ENCODE measurements around the gene KCNH5.

The KCNH5 gene

GRCh38 chr14:63039866-63040265 is 5.4 kb downstream of the KCNH5 start:
- Histone ChIP-seq H3K4me1 (ENCODE audit: control insufficient read depth in 1 of 2, insufficient read depth in 2 of 2, low read length in 2 of 2) (peaks cover 0 to 2% of the 10 kb centered on the region in 2 donors), H3K9me3 (ENCODE audit: control insufficient read depth in 1 of 2, low read length in 2 of 2) (no peaks in the 10 kb centered on the region), H3K27ac (ENCODE audit: low read length) (no peak overlapping the region), H3K4me3 (ENCODE audit: low read depth in 1 of 2, low read length in 2 of 2) (no peak overlapping the region), H3K27me3 (ENCODE audit: low read depth, low read length) (peaks cover 8% of the 10 kb centered on the region), H3K36me3 (ENCODE audit: control insufficient read depth in 1 of 2, insufficient read depth in 2 of 2, low read length in 2 of 2) (no peaks in the 10 kb centered on the region)

GRCh38 chr14:63032641-63033040 is 12.6 kb downstream of the KCNH5 start:
- H3K36me3 ChIP-seq (ENCODE audit: control insufficient read depth in 1 of 2, insufficient read depth in 2 of 2, low read length in 2 of 2): no peaks in the 10 kb centered on the region
- H3K27ac ChIP-seq (ENCODE audit: low read length): no peak overlapping the region
- no peak overlapping the region for H3K4me3 ChIP-seq (ENCODE audit: low read depth in 1 of 2, low read length in 2 of 2)
- H3K27me3 ChIP-seq (ENCODE audit: low read depth, low read length): no peaks in the 10 kb centered on the region
- H3K9me3 ChIP-seq (ENCODE audit: control insufficient read depth in 1 of 2, low read length in 2 of 2): no peaks in the 10 kb centered on the region
- H3K4me1 ChIP-seq (ENCODE audit: control insufficient read depth in 1 of 2, insufficient read depth in 2 of 2, low read length in 2 of 2): no peaks in the 10 kb centered on the region

GRCh38 chr14:63032076-63032475 is 13.2 kb downstream of the KCNH5 start:
- Histone ChIP-seq H3K27ac (ENCODE audit: low read length) (no peak overlapping the region), H3K4me3 (ENCODE audit: low read depth in 1 of 2, low read length in 2 of 2) (no peak overlapping the region), H3K4me1 (ENCODE audit: control insufficient read depth in 1 of 2, insufficient read depth in 2 of 2, low read length in 2 of 2) (no peaks in the 10 kb centered on the region), H3K27me3 (ENCODE audit: low read depth, low read length) (no peaks in the 10 kb centered on the region), H3K36me3 (ENCODE audit: control insufficient read depth in 1 of 2, insufficient read depth in 2 of 2, low read length in 2 of 2) (no peaks in the 10 kb centered on the region), H3K9me3 (ENCODE audit: control insufficient read depth in 1 of 2, low read length in 2 of 2) (no peaks in the 10 kb centered on the region)

GRCh38 chr14:63030113-63030512 is 15.1 kb downstream of the KCNH5 start:
- Histone ChIP-seq H3K4me3 (ENCODE audit: low read depth in 1 of 2, low read length in 2 of 2) (no peak overlapping the region), H3K36me3 (ENCODE audit: control insufficient read depth in 1 of 2, insufficient read depth in 2 of 2, low read length in 2 of 2) (no peaks in the 10 kb centered on the region), H3K27me3 (ENCODE audit: low read depth, low read length) (no peaks in the 10 kb centered on the region), H3K27ac (ENCODE audit: low read length) (no peak overlapping the region), H3K4me1 (ENCODE audit: control insufficient read depth in 1 of 2, insufficient read depth in 2 of 2, low read length in 2 of 2) (no peaks in the 10 kb centered on the region), H3K9me3 (ENCODE audit: control insufficient read depth in 1 of 2, low read length in 2 of 2) (no peaks in the 10 kb centered on the region)

- Histone ChIP-seq H3K27ac (ENCODE audit: low read length) (no peak overlapping the region), H3K27me3 (ENCODE audit: low read depth, low read length) (no peaks in the 10 kb centered on the region), H3K9me3 (ENCODE audit: control insufficient read depth in 1 of 2, low read length in 2 of 2) (no peaks in the 10 kb centered on the region), H3K4me1 (ENCODE audit: control insufficient read depth in 1 of 2, insufficient read depth in 2 of 2, low read length in 2 of 2) (no peaks in the 10 kb centered on the region), H3K4me3 (ENCODE audit: low read depth in 1 of 2, low read length in 2 of 2) (no peak overlapping the region), H3K36me3 (ENCODE audit: control insufficient read depth in 1 of 2, insufficient read depth in 2 of 2, low read length in 2 of 2) (no peaks in the 10 kb centered on the region)
Measured at GRCh38 chr14:63027719-63028118, 17.5 kb downstream of the KCNH5 start.

GRCh38 chr14:63026491-63026890 is 18.8 kb downstream of the KCNH5 start:
- Histone ChIP-seq H3K36me3 (ENCODE audit: control insufficient read depth in 1 of 2, insufficient read depth in 2 of 2, low read length in 2 of 2) (no peaks in the 10 kb centered on the region), H3K4me3 (ENCODE audit: low read depth in 1 of 2, low read length in 2 of 2) (no peak overlapping the region), H3K4me1 (ENCODE audit: control insufficient read depth in 1 of 2, insufficient read depth in 2 of 2, low read length in 2 of 2) (no peaks in the 10 kb centered on the region), H3K27ac (ENCODE audit: low read length) (no peak overlapping the region), H3K9me3 (ENCODE audit: control insufficient read depth in 1 of 2, low read length in 2 of 2) (no peaks in the 10 kb centered on the region), H3K27me3 (ENCODE audit: low read depth, low read length) (no peaks in the 10 kb centered on the region)

- no peaks in the 10 kb centered on the region for H3K36me3 ChIP-seq (ENCODE audit: control insufficient read depth in 1 of 2, insufficient read depth in 2 of 2, low read length in 2 of 2)
Measured at GRCh38 chr14:63014621-63015020, 30.6 kb downstream of the KCNH5 start.

GRCh38 chr14:63012171-63012570 is 33.1 kb downstream of the KCNH5 start:
- Histone ChIP-seq H3K4me1 (ENCODE audit: control insufficient read depth in 1 of 2, insufficient read depth in 2 of 2, low read length in 2 of 2) (no peaks in the 10 kb centered on the region), H3K9me3 (ENCODE audit: control insufficient read depth in 1 of 2, low read length in 2 of 2) (no peaks in the 10 kb centered on the region), H3K4me3 (ENCODE audit: low read depth in 1 of 2, low read length in 2 of 2) (no peak overlapping the region), H3K36me3 (ENCODE audit: control insufficient read depth in 1 of 2, insufficient read depth in 2 of 2, low read length in 2 of 2) (no peaks in the 10 kb centered on the region), H3K27ac (ENCODE audit: low read length) (no peak overlapping the region), H3K27me3 (ENCODE audit: low read depth, low read length) (no peaks in the 10 kb centered on the region)

More at GRCh38 chr14:63014621-63015020, 30.6 kb downstream of the KCNH5 start:
- Histone ChIP-seq H3K27ac (ENCODE audit: low read length) (no peak overlapping the region), H3K4me1 (ENCODE audit: control insufficient read depth in 1 of 2, insufficient read depth in 2 of 2, low read length in 2 of 2) (no peaks in the 10 kb centered on the region), H3K4me3 (ENCODE audit: low read depth in 1 of 2, low read length in 2 of 2) (no peak overlapping the region), H3K9me3 (ENCODE audit: control insufficient read depth in 1 of 2, low read length in 2 of 2) (no peaks in the 10 kb centered on the region), H3K27me3 (ENCODE audit: low read depth, low read length) (no peaks in the 10 kb centered on the region)

- no peaks in the 10 kb centered on the region for H3K4me1 ChIP-seq (ENCODE audit: control insufficient read depth in 1 of 2, insufficient read depth in 2 of 2, low read length in 2 of 2)
- no peak overlapping the region for H3K4me3 ChIP-seq (ENCODE audit: low read depth in 1 of 2, low read length in 2 of 2)
- no peaks in the 10 kb centered on the region for H3K9me3 ChIP-seq (ENCODE audit: control insufficient read depth in 1 of 2, low read length in 2 of 2)
- no peaks in the 10 kb centered on the region for H3K27me3 ChIP-seq (ENCODE audit: low read depth, low read length)
- H3K27ac ChIP-seq (ENCODE audit: low read length): no peak overlapping the region
- H3K36me3 ChIP-seq (ENCODE audit: control insufficient read depth in 1 of 2, insufficient read depth in 2 of 2, low read length in 2 of 2): no peaks in the 10 kb centered on the region
Measured at GRCh38 chr14:63011623-63012022, 33.6 kb downstream of the KCNH5 start.

GRCh38 chr14:63009495-63009894 is 35.8 kb downstream of the KCNH5 start:
- H3K36me3 ChIP-seq (ENCODE audit: control insufficient read depth in 1 of 2, insufficient read depth in 2 of 2, low read length in 2 of 2): no peaks in the 10 kb centered on the region
- no peaks in the 10 kb centered on the region for H3K9me3 ChIP-seq (ENCODE audit: control insufficient read depth in 1 of 2, low read length in 2 of 2)
- no peaks in the 10 kb centered on the region for H3K27me3 ChIP-seq (ENCODE audit: low read depth, low read length)
- H3K4me1 ChIP-seq (ENCODE audit: control insufficient read depth in 1 of 2, insufficient read depth in 2 of 2, low read length in 2 of 2): no peaks in the 10 kb centered on the region
- no peak overlapping the region for H3K4me3 ChIP-seq (ENCODE audit: low read depth in 1 of 2, low read length in 2 of 2)
- H3K27ac ChIP-seq (ENCODE audit: low read length): no peak overlapping the region

- Histone ChIP-seq H3K27me3 (ENCODE audit: low read depth, low read length) (no peaks in the 10 kb centered on the region), H3K36me3 (ENCODE audit: control insufficient read depth in 1 of 2, insufficient read depth in 2 of 2, low read length in 2 of 2) (no peaks in the 10 kb centered on the region), H3K4me1 (ENCODE audit: control insufficient read depth in 1 of 2, insufficient read depth in 2 of 2, low read length in 2 of 2) (no peaks in the 10 kb centered on the region)
Measured at GRCh38 chr14:63006531-63006930, 38.7 kb downstream of the KCNH5 start.

GRCh38 chr14:62994096-62994495 is 51.2 kb downstream of the KCNH5 start:
- no peak overlapping the region for H3K4me3 ChIP-seq (ENCODE audit: low read depth in 1 of 2, low read length in 2 of 2)
- no peaks in the 10 kb centered on the region for H3K27me3 ChIP-seq (ENCODE audit: low read depth, low read length)
- no peaks in the 10 kb centered on the region for H3K36me3 ChIP-seq (ENCODE audit: control insufficient read depth in 1 of 2, insufficient read depth in 2 of 2, low read length in 2 of 2)
- no peak overlapping the region for H3K27ac ChIP-seq (ENCODE audit: low read length)
- H3K4me1 ChIP-seq (ENCODE audit: control insufficient read depth in 1 of 2, insufficient read depth in 2 of 2, low read length in 2 of 2): no peaks in the 10 kb centered on the region
- no peaks in the 10 kb centered on the region for H3K9me3 ChIP-seq (ENCODE audit: control insufficient read depth in 1 of 2, low read length in 2 of 2)

More at GRCh38 chr14:63006531-63006930, 38.7 kb downstream of the KCNH5 start:
- Histone ChIP-seq H3K9me3 (ENCODE audit: control insufficient read depth in 1 of 2, low read length in 2 of 2) (no peaks in the 10 kb centered on the region), H3K27ac (ENCODE audit: low read length) (no peak overlapping the region), H3K4me3 (ENCODE audit: low read depth in 1 of 2, low read length in 2 of 2) (no peak overlapping the region)
